HEK293T (cell line): ENCODE measurements around the gene SPTLC3.

Experiments used
- ARNT ChIP-seq: fragments of 450-650 bp; IDR thresholded peaks from 2 replicates; pipeline ENCODE4 v1.6.1; 2017; ENCODE audit warnings: mild to moderate bottlenecking
- BHLHE40 ChIP-seq: fragments of 450-650 bp; IDR thresholded peaks from 2 replicates; pipeline ENCODE4 v1.6.1; 2016; ENCODE audit warnings: mild to moderate bottlenecking, moderate library complexity, borderline replicate concordance
- ELF4 ChIP-seq: fragments of 450-650 bp; IDR thresholded peaks from 2 replicates; pipeline ENCODE4 v1.6.1; 2017; ENCODE audit warnings: antibody characterized with exemption
- FOXK2 ChIP-seq: fragments of 450-650 bp; IDR thresholded peaks from 2 replicates; pipeline ENCODE4 v1.6.1; 2016; ENCODE audit warnings: mild to moderate bottlenecking
- FOXM1 ChIP-seq: fragments of 450-650 bp; IDR thresholded peaks from 2 replicates; pipeline ENCODE4 v1.6.1; 2017; ENCODE audit warnings: mild to moderate bottlenecking, borderline replicate concordance
- HDGF ChIP-seq: fragments of 450-650 bp; IDR thresholded peaks from 2 replicates; pipeline ENCODE4 v1.6.1; 2017; ENCODE audit warnings: antibody characterized with exemption, borderline replicate concordance
- L3MBTL2 ChIP-seq: fragments of 450-650 bp; conservative IDR thresholded peaks from 2 replicates; pipeline ENCODE4 v1.6.1; 2016; ENCODE audit warnings: mild to moderate bottlenecking
- LEF1 ChIP-seq: fragments of 450-650 bp; IDR thresholded peaks from 2 replicates; pipeline ENCODE4 v1.6.1; 2017; ENCODE audit warnings: mild to moderate bottlenecking, borderline replicate concordance
- NFRKB ChIP-seq: fragments of 450-650 bp; IDR thresholded peaks from 2 replicates; pipeline ENCODE4 v1.6.1; 2016; ENCODE audit warnings: mild to moderate bottlenecking, moderate library complexity
- SP1 ChIP-seq: fragments of 450-650 bp; IDR thresholded peaks from 2 replicates; pipeline ENCODE4 v1.6.1; 2017
- SUZ12 ChIP-seq: fragments of 450-650 bp; IDR thresholded peaks from 2 replicates; pipeline ENCODE4 v1.6.1; 2016; ENCODE audit warnings: mild to moderate bottlenecking
- TARDBP ChIP-seq: fragments of 450-650 bp; IDR thresholded peaks from 2 replicates; pipeline ENCODE4 v1.6.1; 2016
- ZNF384 ChIP-seq: fragments of 450-650 bp; IDR thresholded peaks from 2 replicates; pipeline ENCODE4 v1.6.1; 2016
- TF ChIP-seq, protein P1 (sequence below): fragments of 450-650 bp; IDR thresholded peaks from 2 replicates; pipeline ENCODE4 v1.6.1; 2016

DNA sequence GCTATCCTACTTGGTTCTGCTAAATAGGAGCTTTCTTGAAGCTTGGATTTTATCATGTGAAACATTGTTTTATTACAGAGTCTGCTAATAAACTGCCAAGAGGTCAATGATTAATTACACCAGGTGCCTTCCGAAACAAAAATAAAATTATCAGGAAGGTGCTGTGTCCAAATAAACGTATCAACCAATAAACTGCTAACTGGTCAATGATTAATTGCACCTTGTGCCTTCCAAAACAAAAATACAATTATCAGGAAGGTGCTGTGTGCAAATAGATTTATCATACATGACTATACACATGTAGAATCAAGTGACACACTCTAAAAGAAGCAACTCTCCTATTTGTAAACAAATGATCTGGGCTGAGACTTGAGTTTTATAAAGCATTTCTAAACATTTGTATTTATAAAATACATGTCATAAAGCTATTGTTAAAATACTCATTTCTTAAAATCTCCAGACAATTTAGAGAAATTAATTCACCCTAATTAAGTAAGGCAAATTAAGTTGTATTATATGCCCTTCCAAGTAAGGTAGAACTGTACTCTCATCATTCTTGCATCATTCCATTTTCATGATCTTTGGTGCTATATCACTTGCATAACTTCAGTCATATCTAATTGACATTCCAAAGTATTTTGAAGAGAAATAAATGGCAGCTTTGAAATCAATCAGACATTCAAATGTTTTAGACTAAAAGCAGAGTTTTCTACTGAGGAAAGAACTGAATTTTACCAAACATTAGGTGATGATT is 26.8 kb downstream of the SPTLC3 start:
- TF ChIP-seq ZNF384 (no peak), HDGF (no peak), NFRKB (no peak), LEF1 (no peak), FOXK2 (no peak), SP1 (no peak), ELF4 (no peak), BHLHE40 (no peak), FOXM1 (no peak), ARNT (no peak), SUZ12 (no peak), TARDBP (no peak), L3MBTL2 (no peak)
- TF ChIP-seq, protein P1, sequence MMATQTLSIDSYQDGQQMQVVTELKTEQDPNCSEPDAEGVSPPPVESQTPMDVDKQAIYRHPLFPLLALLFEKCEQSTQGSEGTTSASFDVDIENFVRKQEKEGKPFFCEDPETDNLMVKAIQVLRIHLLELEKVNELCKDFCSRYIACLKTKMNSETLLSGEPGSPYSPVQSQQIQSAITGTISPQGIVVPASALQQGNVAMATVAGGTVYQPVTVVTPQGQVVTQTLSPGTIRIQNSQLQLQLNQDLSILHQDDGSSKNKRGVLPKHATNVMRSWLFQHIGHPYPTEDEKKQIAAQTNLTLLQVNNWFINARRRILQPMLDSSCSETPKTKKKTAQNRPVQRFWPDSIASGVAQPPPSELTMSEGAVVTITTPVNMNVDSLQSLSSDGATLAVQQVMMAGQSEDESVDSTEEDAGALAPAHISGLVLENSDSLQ = no peak
